HG02870 (cell line): ENCODE results near the gene DSTN.

Experiments
- ATAC-seq: cut with Tn5 transposase; IDR thresholded peaks from one replicate; pipeline ENCODE4 v1.9.1; 2021; ENCODE audit warnings: mild to moderate bottlenecking, moderate library complexity; ENCODE audit not compliant: unreplicated experiment

The DSTN gene

GRCh38 chr20:17579369-17580039, 9.6 kb downstream of the DSTN start:
- ATAC-seq, result no peak

- ATAC-seq, result no peak
These were observed 11.0 kb downstream of the DSTN start for GRCh38 chr20:17580895-17581294.

GRCh38 chr20:17583126-17583525, 13.3 kb downstream of the DSTN start:
- ATAC-seq, result no peak

GRCh38 chr20:17584689-17585088, 14.8 kb downstream of the DSTN start:
- no peak for ATAC-seq

- ATAC-seq, result no peak
These were observed 16.4 kb downstream of the DSTN start for GRCh38 chr20:17586250-17586649.

GRCh38 chr20:17587148-17587547, 17.3 kb downstream of the DSTN start:
- ATAC-seq, result no peak

- no peak for ATAC-seq
These were observed 17.9 kb downstream of the DSTN start for GRCh38 chr20:17587824-17588223.

GRCh38 chr20:17589161-17589834, 19.4 kb downstream of the DSTN start:
- no peak for ATAC-seq

- ATAC-seq, result no peak
These were observed 20.4 kb downstream of the DSTN start for GRCh38 chr20:17590245-17590644.

- ATAC-seq, result no peak
These were observed 24.0 kb downstream of the DSTN start for GRCh38 chr20:17593902-17594301.

- no peak for ATAC-seq
These were observed 24.6 kb downstream of the DSTN start for GRCh38 chr20:17594443-17594842.

- no peak for ATAC-seq
These were observed 26.0 kb downstream of the DSTN start for GRCh38 chr20:17595856-17596255.

- ATAC-seq, result no peak
These were observed 28.2 kb downstream of the DSTN start for GRCh38 chr20:17598013-17598550.

- no peak for ATAC-seq
These were observed 32.1 kb downstream of the DSTN start for GRCh38 chr20:17601957-17602356.

GRCh38 chr20:17602493-17602892, 32.6 kb downstream of the DSTN start:
- ATAC-seq, result no peak

GRCh38 chr20:17605131-17605660, 35.3 kb downstream of the DSTN start:
- no peak for ATAC-seq

- ATAC-seq, result no peak
These were observed 36.1 kb downstream of the DSTN start for GRCh38 chr20:17606001-17606400.

- ATAC-seq, result no peak
These were observed 39.0 kb downstream of the DSTN start for GRCh38 chr20:17608701-17609497.

GRCh38 chr20:17609811-17610377, 40.0 kb downstream of the DSTN start:
- ATAC-seq, result no peak

- no peak for ATAC-seq
These were observed 40.9 kb downstream of the DSTN start for GRCh38 chr20:17610566-17611289.

- no peak for ATAC-seq
These were observed 41.3 kb downstream of the DSTN start for GRCh38 chr20:17611290-17611539.
